Measurements from ENCODE around the gene VPS36.

GRCh38 chr13:52378312-52378711 is 72.1 kb downstream of the VPS36 start:
- TF ChIP-seq ESRRG (CRISPR knock-in tag; IDR thresholded peaks at IDR 0.05), result no peak
- no peak for TF ChIP-seq OSR1 (CRISPR knock-in tag; IDR thresholded peaks at IDR 0.05)
- TF ChIP-seq ISL1 (CRISPR knock-in tag; IDR thresholded peaks at IDR 0.05), result no peak
- no peak for TF ChIP-seq ZFP3 (CRISPR knock-in tag; IDR thresholded peaks at IDR 0.05)
- TF ChIP-seq POU6F1 (CRISPR knock-in tag; IDR thresholded peaks at IDR 0.05; ENCODE audit: borderline replicate concordance, low read depth), result no peak
- TF ChIP-seq CSRNP3 (CRISPR knock-in tag; IDR thresholded peaks at IDR 0.05), result no peak
- no peak for TF ChIP-seq RARB (CRISPR knock-in tag; IDR thresholded peaks at IDR 0.05)
- no peak for TF ChIP-seq ZNF70 (CRISPR knock-in tag; IDR thresholded peaks at IDR 0.05)
- TF ChIP-seq TOX (CRISPR knock-in tag; IDR thresholded peaks at IDR 0.05; ENCODE audit: borderline replicate concordance), result no peak
- TF ChIP-seq ARNTL (CRISPR knock-in tag; IDR thresholded peaks at IDR 0.05; ENCODE audit: borderline replicate concordance, low read depth), result no peak
- TF ChIP-seq, protein P1, sequence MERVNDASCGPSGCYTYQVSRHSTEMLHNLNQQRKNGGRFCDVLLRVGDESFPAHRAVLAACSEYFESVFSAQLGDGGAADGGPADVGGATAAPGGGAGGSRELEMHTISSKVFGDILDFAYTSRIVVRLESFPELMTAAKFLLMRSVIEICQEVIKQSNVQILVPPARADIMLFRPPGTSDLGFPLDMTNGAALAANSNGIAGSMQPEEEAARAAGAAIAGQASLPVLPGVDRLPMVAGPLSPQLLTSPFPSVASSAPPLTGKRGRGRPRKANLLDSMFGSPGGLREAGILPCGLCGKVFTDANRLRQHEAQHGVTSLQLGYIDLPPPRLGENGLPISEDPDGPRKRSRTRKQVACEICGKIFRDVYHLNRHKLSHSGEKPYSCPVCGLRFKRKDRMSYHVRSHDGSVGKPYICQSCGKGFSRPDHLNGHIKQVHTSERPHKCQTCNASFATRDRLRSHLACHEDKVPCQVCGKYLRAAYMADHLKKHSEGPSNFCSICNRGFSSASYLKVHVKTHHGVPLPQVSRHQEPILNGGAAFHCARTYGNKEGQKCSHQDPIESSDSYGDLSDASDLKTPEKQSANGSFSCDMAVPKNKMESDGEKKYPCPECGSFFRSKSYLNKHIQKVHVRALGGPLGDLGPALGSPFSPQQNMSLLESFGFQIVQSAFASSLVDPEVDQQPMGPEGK (CRISPR knock-in tag; IDR thresholded peaks at IDR 0.05; ENCODE audit: borderline replicate concordance), result no peak
- no peak for TF ChIP-seq SNAI2 (CRISPR knock-in tag; IDR thresholded peaks at IDR 0.05)
- no peak for TF ChIP-seq BACH2 (CRISPR knock-in tag; IDR thresholded peaks at IDR 0.05; ENCODE audit: borderline replicate concordance)
- TF ChIP-seq ZNF565 (CRISPR knock-in tag; conservative IDR thresholded peaks at IDR 0.05; ENCODE audit: low read depth), result no peak

All from SK-N-SH treated with all-trans-retinoic acid at 6 μM for 48 hours (cell line).